Measurements from ENCODE around the gene COL9A2.
A peak's percentile ranks its signal among the peaks of the same experiment; 100 is the strongest.

The COL9A2 gene

GRCh38 chr1:40264354-40264781 lies 52.7 kb downstream of the COL9A2 start:
- no peak for TF ChIP-seq REST (IDR thresholded peaks at IDR 0.05; ENCODE audit: insufficient replicate concordance, low read depth)
- TF ChIP-seq POLR2AphosphoS5 (IDR thresholded peaks at IDR 0.05; ENCODE audit: low read depth), result no peak
- TF ChIP-seq CTCF (IDR thresholded peaks at IDR 0.05; ENCODE audit: insufficient read depth, low read length), result no peak
- TF ChIP-seq SPI1 (IDR thresholded peaks at IDR 0.05; ENCODE audit: borderline replicate concordance, low read depth), result no peak
- no peak for TF ChIP-seq GABPA (IDR thresholded peaks at IDR 0.05; ENCODE audit: low read depth)
- H3K27ac ChIP-seq (replicated peaks), result no peak overlapping the region
- no peaks in the 10 kb centered on the region for H3K27me3 ChIP-seq (ENCODE audit: insufficient read depth, poor library complexity, severe bottlenecking)
- no peak for DNase-seq (ENCODE audit: low read depth in 1 of 2, low spot score in 1 of 2)
- no peak overlapping the region for H3K4me3 ChIP-seq (replicated peaks; ENCODE audit: insufficient read depth, low read length)

- Histone ChIP-seq H3K27ac (replicated peaks) (peak overlapping the region; percentile 65), H3K4me3 (replicated peaks; ENCODE audit: insufficient read depth, low read length) (peak overlapping the region; percentile 89), H3K27me3 (ENCODE audit: insufficient read depth, poor library complexity, severe bottlenecking) (no peaks in the 10 kb centered on the region)
- TF ChIP-seq GABPA (IDR thresholded peaks at IDR 0.05; ENCODE audit: low read depth), result no peak
- no peak for TF ChIP-seq CTCF (IDR thresholded peaks at IDR 0.05; ENCODE audit: insufficient read depth, low read length)
- TF ChIP-seq SPI1 (IDR thresholded peaks at IDR 0.05; ENCODE audit: borderline replicate concordance, low read depth), result no peak
- TF ChIP-seq REST (IDR thresholded peaks at IDR 0.05; ENCODE audit: insufficient replicate concordance, low read depth), result no peak
- no peak for TF ChIP-seq POLR2AphosphoS5 (IDR thresholded peaks at IDR 0.05; ENCODE audit: low read depth)
- DNase-seq (ENCODE audit: low read depth in 1 of 2, low spot score in 1 of 2), result peak in 1 of 2 experiments; percentile 18
Observed at GRCh38 chr1:40258445-40258769, 58.7 kb downstream of the COL9A2 start.

GRCh38 chr1:40257688-40258444 lies 59.2 kb downstream of the COL9A2 start, which contains the start of gene ZMPSTE24:
ZMPSTE24 (plus strand) TSS chr1:40258236; CDS start chr1:40258272, 36 bp downstream.
- TF ChIP-seq REST (IDR thresholded peaks at IDR 0.05; ENCODE audit: insufficient replicate concordance, low read depth) (peak; percentile 66), GABPA (IDR thresholded peaks at IDR 0.05; ENCODE audit: low read depth) (peak; percentile 98), POLR2AphosphoS5 (IDR thresholded peaks at IDR 0.05; ENCODE audit: low read depth) (peak; percentile 91), CTCF (IDR thresholded peaks at IDR 0.05; ENCODE audit: insufficient read depth, low read length) (no peak), SPI1 (IDR thresholded peaks at IDR 0.05; ENCODE audit: borderline replicate concordance, low read depth) (peak; percentile 23; the same call in 1 of the 2 replicates)
- peak; percentile 96 to 99 for DNase-seq (ENCODE audit: low read depth in 1 of 2, low spot score in 1 of 2)
- H3K27me3 ChIP-seq (ENCODE audit: insufficient read depth, poor library complexity, severe bottlenecking), result no peaks in the 10 kb centered on the region
- H3K4me3 ChIP-seq (replicated peaks; ENCODE audit: insufficient read depth, low read length), result peak within 1 kb of the TSS; percentile 89
- peak within 1 kb of the TSS; percentile 92 for H3K27ac ChIP-seq (replicated peaks)
